Left cardiac atrium (tissue), 4 donors: ENCODE data around the gene ACSS1. TPM values are rescaled to one million over a fixed set of nuclear protein-coding genes. Genes with fewer than 3 reads are reported as not detected.

Source experiments
- ATAC-seq, 2 donors: fragments of 200-7000 bp; cut with Tn5 transposase; one replicate each; pipeline ENCODE4 v1.9.1; 2020; ENCODE audit warnings: mild to moderate bottlenecking in 2 of 2, moderate library complexity in 2 of 2
- DNase-seq: peaks from one replicate; pipeline ENCODE4 v3.0.0-alpha.2; 2020
- intact Hi-C, 2 donors: fragments of 100-400 bp; cut with DNase I; formaldehyde crosslinking; loops; one replicate each; pipeline versions ENCODE4 v1.14.1 to v1.15.1; 2022 to 2023
- long read RNA-seq: library from polyadenylated mRNA; unstranded; transcript quantifications from one replicate; pipeline ENCODE4 v2.0.0, GENCODE V29; 2021
- total RNA-seq, 2 donors: library from RNA; stranded (reverse); fragmentation: NEBNext Ultra II Directional; extraction: Animal tissue kit (Norgen Biotek cat#: 25700); gene quantifications; one replicate each; pipeline ENCODE4 v1.2.1, GENCODE V29; 2021
- donor health status: DM: no; HTN: yes; CAD: no.
- donor health status: DM: no; HTN: yes; CAD: no; lungs with severe emphysema.
- donor health status: DM: yes; HTN: yes; CAD: no.
- donor health status: Dilated cardiomyopathy.

Gene ACSS1
- 10 to 100 TPM; 27.9 to 55.0 TPM for total RNA-seq
- long read RNA-seq, transcript ACSS1-201 (14 exons, 3,680 nt), result major isoform, 5 of 19 reads
- long read RNA-seq, partial matches to known transcripts, result 6 of 19 reads
- long read RNA-seq, other reads (novel, unspliced or antisense), result 8 of 19 reads

- DNase-seq, result peak; percentile 77
- ATAC-seq, result peak; percentile 64 to 65
- intact Hi-C loops, result no loop called here
Measured at GRCh38 chr20:25058051-25058846, at the start of gene ACSS1. Gene ACSS1, minus strand, starts transcription at chr20:25058139. Its CDS starts 37 bp downstream, at chr20:25058102.

DNA sequence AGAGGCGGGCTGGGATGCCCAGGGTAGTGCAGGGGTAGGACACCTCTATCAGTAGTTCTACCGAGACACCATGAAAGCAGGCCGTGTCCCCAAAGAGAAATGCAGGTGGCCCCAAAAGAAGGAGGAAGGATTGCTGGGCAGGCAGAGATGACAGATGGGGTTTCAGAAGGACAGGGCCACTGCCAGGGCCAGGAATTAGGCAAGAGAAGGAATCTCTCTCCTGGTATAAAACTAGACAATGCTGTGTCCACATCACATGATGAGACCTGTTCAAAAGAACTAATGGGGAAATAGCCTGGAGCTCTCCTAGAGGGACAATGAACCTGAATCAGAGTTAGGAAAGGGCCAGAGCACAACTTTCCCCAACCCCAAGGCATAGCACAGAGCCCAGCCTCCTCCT is 45.6 kb upstream of the ACSS1 start:
- ATAC-seq (no peak), DNase-seq (no peak)
- intact Hi-C loops, result no loop called here

- DNase-seq, result no peak
- ATAC-seq, result peak; percentile 53 to 90
- intact Hi-C loops, result no loop called here
Measured at GRCh38 chr20:25100914-25101313, 43.0 kb upstream of the ACSS1 start.

DNA sequence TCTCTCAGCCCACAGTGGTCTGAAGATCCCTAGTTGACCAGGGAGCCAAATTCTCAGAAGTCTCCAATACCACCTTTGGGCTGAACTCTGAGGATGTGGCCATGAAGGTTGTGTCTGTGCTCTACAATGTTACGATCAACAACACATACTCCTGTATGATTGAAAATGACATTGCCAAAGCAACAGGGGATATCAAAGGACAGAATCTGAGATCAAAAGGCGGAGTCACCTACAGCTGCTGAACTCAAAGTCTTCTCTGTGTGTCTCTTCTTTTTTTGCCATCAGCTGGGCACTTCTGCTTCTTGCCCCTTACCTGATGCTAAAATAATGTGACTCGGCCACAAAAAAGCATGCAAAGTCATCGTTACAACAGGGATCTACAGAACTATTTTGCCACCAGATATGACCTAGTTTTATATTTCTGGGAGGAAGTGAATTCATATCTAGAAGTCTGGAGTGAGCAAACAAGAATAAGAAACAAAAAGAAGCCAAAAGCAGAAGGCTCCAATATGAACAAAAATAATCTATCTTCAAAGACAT is 41.7 kb upstream of the ACSS1 start:
- no peak for DNase-seq
- ATAC-seq, result no peak
- intact Hi-C loops, result no loop called here

- ATAC-seq (no peak), DNase-seq (no peak)
- intact Hi-C loops, result no loop called here
Measured at GRCh38 chr20:25097498-25097897, 39.6 kb upstream of the ACSS1 start.

DNA sequence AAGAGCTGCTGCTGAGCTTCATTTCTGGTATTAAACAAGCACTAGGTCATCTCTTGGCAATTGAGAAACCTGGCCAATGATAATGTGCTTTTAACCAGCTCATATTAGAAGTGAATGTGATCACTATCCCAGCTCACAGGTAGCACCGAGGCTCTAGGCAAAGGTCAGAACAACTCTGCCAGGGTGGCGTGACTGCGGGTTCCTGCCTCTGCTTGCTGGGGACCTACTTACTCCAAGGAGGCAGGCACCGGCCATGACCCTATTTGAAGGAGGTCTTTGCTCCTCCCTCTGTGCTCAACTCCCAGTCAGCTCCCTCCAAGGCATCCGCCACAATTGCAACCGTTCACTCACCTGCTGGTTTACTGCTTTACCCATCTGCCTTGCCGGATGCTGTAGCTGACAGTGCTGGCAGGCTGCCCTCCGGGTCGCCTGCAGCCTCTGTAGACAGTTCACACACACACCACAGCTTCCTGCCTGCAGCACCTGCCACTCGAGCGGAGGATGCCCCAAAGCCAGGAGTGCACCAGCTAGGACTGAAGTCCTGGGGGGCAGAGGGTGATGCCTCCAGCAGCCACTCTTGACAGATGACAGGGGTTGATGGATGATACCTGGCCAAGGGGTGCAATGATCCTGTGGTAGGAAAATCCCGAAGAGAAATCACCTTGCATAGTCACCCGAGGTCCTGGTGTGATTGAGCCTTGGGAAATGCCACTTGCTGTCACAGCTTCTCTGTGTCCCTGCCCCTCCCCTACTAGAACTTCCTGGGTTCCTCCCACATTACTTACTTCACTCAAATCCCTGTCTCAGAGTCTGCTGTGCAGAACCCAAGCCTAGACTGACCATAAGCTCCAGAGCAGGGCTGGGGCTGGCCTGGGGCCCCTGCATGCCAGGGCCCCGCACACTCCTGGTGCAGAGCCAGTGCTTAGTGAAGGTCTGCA is 32.8 kb upstream of the ACSS1 start:
- ATAC-seq (peak; percentile 36 to 70), DNase-seq (no peak)
- intact Hi-C loops, result no loop called here

GRCh38 chr20:25089662-25090061 is 31.7 kb upstream of the ACSS1 start:
- DNase-seq (no peak), ATAC-seq (no peak)
- intact Hi-C loops, result no loop called here

DNA sequence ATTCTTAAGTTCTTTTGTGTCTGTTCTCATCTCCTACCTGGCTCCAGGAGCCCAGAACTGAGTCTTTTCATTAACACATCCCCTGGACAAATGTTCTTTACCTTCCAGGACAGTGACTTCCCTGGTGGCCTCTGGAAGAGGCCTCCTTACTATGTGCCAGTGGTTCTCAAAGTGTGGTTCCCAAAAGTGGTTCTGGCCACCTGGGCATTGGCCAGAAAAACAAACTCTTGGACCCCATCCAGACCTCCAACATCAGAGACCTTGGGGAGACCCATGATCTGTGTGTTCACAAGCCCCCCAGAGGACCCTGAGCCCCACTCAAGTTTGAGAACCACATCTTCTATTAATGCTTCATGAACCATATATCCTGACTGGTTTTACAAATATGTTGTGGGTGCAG is 31.2 kb upstream of the ACSS1 start:
- no peak for DNase-seq
- intact Hi-C loops, result no loop called here
- no peak for ATAC-seq

DNA sequence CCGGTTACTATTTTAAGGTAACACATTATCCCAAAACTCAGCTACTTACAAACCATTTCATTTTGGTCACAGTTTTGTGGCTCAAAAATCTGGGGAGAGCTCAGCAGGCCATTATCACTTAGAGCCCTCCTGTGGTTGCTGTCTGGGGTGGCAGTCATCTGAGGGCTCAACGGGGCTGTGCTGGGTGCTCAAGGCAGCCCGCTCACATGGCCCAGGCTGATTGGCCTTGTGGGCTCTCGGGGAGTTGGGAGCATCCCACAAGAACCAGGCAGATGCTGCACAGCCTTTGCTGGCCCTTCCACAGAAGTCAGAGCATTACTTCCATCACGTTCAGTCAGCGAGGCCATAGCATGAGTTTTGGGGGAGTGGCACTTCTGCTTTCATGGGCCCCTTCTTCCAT is 30.3 kb upstream of the ACSS1 start:
- DNase-seq (no peak), ATAC-seq (no peak)
- intact Hi-C loops, result no loop called here

GRCh38 chr20:25087186-25087929 is 29.4 kb upstream of the ACSS1 start:
- DNase-seq, result no peak
- no peak for ATAC-seq
- intact Hi-C loops, result no loop called here

DNA sequence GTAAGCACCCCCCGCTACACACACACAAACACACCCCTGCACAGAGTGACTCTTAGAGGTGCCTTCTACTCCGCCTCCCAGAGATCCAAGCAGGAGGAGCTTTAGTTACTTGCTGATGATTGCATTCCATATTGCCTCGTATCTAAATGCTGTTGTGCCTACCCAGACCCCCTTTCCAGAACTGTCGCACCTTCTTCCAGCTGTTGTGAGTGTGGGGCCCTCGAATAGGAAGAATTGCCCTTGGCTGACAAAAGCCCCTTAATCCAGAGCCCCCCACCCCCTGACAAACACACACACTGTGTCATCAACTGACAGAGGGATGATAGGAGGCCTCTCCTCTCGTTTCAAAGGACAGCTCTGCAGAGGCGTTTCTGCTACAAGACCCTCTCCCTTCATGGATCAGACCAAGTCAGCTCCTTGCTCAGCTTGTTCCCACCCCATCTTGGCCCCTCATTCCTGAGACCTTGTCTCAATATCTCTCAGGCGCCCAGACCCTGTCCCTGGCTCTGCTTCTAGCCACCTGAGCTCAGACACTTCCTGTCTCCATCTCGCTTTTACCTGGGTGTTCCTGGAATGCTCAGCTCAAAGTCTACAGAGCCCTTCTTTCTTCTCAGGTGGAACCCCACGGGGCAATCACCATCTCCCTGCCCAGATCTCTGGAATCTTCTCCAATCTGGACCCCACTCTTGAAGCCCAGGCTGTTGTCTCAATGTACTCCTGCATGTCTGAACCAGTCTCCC is 28.0 kb upstream of the ACSS1 start:
- ATAC-seq (no peak), DNase-seq (no peak)
- intact Hi-C loops, result no loop called here

- ATAC-seq (no peak), DNase-seq (no peak)
- intact Hi-C loops, result loop anchor here in 1 of 2 donors (5.0 kb wide), 1 partner anchor 93 kb away; no protein-coding TSS in a partner anchor
Measured at GRCh38 chr20:25084626-25085187, 26.8 kb upstream of the ACSS1 start.

DNA sequence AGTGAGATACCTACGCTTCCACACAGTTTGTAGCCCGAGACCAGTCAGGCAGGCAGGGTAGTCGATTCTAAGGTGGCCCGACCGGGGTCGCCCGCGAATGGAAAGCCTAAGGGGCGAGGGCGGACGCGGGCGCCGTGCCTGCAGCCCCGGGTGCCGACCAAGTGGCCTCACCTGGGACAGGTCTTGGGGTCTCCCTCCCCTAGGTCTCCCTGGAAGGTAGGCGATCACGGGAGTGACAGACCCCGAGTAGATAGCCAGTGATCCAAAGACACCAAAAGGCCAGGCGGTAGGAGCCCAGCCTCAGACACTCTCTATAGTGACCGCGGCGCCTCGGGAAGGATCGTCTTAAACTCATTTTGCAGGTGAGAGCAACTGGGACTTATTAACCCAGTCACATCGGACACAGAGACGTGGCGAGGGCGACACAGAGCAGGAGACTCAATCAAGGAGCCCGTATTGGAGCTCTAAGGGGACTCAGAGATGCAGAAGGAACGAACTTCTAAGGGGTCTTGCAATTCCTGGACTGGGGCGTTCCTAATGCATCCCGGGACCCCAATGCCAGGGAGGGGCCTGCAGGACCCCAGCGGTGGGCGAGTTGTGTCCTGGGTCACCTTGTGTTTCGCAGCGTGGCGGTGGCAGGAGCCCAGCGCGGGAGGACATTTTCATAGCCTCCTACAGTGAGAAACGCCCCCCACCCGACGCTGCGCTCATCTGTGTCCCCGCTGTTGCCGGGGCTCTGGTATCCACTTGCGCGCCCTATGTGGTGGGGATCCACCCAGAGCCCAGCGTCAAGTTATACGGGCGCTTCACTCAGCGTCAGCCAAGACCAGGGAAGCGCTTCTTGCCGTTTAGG is 26.1 kb upstream of the ACSS1 start:
- DNase-seq (no peak), ATAC-seq (peak in 1 of 2 donors; percentile 52)
- intact Hi-C loops, result loop anchor here (1.0 to 5.0 kb wide), 2 partner anchors 93 to 95 kb away; no protein-coding TSS in a partner anchor

GRCh38 chr20:25083141-25083772 is 25.3 kb upstream of the ACSS1 start:
- ATAC-seq, result no peak
- intact Hi-C loops, result loop anchor here (1.0 to 5.0 kb wide), 2 partner anchors 94 to 96 kb away; no protein-coding TSS in a partner anchor

DNA sequence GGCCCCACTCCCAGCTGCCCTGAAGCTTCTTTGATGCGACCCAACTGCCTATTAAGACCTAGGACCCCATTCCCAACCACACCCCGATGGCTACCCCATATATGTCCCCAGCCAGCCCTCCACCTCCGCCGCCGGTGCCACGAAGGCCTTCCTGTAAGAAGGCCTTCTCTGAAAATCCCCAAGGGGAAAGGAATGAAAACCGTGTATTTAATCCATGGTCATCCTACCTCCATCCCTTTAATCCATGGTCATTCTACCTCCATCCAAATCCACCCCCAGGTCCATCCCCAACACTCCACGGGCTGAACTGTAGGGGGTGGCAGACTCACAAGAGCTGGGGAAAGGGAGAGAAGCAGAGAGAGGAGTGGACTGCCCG is 24.5 kb upstream of the ACSS1 start:
- ATAC-seq, result no peak
- intact Hi-C loops, result loop anchor here in 1 of 2 donors (5.0 kb wide), 1 partner anchor 95 kb away; no protein-coding TSS in a partner anchor
- DNase-seq, result no peak

More at GRCh38 chr20:25083141-25083772, 25.3 kb upstream of the ACSS1 start:
- no peak for DNase-seq
